Measurements from ENCODE around the gene MAP1LC3B.
"Not testable (repeated sequence)": the region's sequence is repeated elsewhere in the genome, so short reads cannot be mapped to it uniquely, and the experiment has no call there.

MAP1LC3B gene

GRCh38 chr16:87358696-87359095, 33.4 kb upstream of the MAP1LC3B start:
- no peak overlapping the region for H3K27ac ChIP-seq
- no peak overlapping the region for H3K4me3 ChIP-seq

DNA sequence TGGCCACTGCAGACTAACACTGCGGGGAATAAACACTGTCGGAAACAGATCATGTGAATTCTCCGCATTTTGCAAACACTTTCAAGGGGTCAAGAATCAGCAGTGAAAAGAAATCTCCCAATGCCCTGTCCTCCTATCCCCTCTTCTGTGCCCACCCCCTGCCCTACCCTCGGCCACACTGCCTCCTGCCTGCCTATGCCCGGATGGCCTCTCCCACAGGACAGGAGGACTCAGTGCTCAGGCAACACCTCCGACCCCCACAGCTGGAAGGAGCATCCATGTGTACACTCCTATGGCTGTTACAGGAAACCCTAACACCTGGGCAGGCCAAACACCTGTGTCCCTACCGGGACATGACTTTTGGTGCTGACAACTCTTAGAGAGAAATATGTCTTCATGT, 33.0 kb upstream of the MAP1LC3B start:
- Histone ChIP-seq H3K4me3 (no peak overlapping the region), H3K27ac (no peak overlapping the region)

DNA sequence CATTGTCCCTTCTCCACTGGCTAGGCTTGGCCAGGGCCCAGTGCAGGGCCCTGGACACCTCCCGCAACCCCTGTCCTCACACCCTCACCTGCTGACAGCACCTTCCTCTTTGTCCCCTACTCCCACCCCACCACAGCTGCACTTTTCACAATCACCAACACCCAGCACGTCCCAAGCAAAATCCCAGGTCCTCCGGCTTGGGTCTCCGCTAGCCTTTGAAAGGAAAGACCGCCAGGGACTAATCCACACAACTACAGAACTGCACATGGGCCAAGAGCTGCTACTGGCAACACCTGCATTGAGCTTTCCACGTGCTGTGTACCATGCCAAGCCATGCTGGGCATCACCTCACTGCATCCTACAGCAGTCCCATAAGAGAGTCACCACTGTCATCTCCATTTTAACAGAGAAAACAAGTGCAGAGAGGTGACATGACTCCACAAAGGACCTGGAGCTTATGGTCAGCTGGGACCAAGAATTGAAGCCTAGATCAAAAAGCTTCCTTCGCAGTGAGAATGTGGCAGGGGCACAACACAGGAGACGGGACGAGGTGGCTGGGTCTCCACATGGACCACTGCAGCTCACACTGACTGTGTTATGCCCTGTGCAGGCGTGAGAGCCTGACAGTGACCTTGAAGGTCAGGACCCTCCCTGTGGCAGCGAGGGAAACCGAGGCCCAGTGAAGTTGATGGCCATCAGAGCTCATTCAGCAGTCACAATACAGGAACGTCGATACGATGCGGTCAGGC, 31.1 kb upstream of the MAP1LC3B start:
- Histone ChIP-seq H3K27ac (no peak overlapping the region), H3K4me3 (no peak overlapping the region)

GRCh38 chr16:87361916-87362619, 30.1 kb upstream of the MAP1LC3B start:
- Histone ChIP-seq H3K27ac (no peak overlapping the region), H3K4me3 (no peak overlapping the region)

GRCh38 chr16:87362828-87363559, 29.1 kb upstream of the MAP1LC3B start:
- H3K27ac ChIP-seq, H3K4me3 ChIP-seq: not testable (repeated sequence)

- Histone ChIP-seq H3K4me3 (no peak overlapping the region), H3K27ac (peak overlapping the region in 6 of 21 experiments; percentile 13 to 36 (median 28))
Measured at GRCh38 chr16:87363771-87364455, 28.2 kb upstream of the MAP1LC3B start.

- Histone ChIP-seq H3K27ac (no peak overlapping the region), H3K4me3 (no peak overlapping the region)
Measured at GRCh38 chr16:87365021-87365713, 27.0 kb upstream of the MAP1LC3B start.

DNA sequence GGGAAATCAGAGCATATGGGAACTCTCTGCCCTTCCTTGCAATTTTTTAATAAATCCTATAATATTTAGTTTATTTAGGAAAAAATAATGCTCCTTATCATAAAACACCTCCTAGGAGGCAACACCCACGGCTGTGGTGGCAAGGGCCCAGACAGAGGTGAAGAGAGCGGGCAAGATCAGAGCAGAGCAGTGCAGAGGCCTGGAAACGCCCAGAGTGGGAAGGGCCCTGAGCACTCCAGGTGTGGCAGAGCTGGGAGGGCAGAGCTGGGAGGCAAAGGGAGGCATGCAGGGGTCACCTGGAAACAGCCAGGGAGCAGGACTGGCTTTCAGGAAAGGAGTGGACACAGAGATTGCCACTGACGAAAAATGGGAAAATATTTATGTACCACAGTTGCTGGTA, 25.8 kb upstream of the MAP1LC3B start:
- Histone ChIP-seq H3K27ac (no peak overlapping the region), H3K4me3 (no peak overlapping the region)

DNA sequence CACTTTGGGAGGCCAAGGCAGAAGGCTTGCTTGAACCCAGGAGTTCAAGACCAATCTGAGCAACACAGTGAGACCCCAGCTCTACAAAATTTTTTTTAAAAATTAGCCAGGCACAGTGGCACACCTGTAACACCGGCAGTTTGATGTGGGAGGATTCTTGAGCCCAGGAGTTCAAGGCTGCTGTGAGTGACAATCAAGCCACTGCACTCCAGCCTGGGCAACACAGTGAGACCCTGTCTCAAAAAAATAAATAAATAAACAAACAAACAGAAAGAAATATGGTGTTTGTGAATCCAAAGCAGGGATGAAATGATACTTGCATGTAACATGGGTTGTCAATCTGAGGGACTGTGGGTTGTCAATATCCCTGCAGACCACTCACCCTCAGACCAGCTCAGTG, 25.2 kb upstream of the MAP1LC3B start:
- Histone ChIP-seq H3K4me3 (no peak overlapping the region), H3K27ac (no peak overlapping the region)

GRCh38 chr16:87367529-87367928, 24.6 kb upstream of the MAP1LC3B start:
- no peak overlapping the region for H3K4me3 ChIP-seq
- H3K27ac ChIP-seq = no peak overlapping the region

GRCh38 chr16:87368029-87368770, 23.9 kb upstream of the MAP1LC3B start:
- H3K27ac ChIP-seq = peak overlapping the region in 1 of 21 experiments; percentile 13

DNA sequence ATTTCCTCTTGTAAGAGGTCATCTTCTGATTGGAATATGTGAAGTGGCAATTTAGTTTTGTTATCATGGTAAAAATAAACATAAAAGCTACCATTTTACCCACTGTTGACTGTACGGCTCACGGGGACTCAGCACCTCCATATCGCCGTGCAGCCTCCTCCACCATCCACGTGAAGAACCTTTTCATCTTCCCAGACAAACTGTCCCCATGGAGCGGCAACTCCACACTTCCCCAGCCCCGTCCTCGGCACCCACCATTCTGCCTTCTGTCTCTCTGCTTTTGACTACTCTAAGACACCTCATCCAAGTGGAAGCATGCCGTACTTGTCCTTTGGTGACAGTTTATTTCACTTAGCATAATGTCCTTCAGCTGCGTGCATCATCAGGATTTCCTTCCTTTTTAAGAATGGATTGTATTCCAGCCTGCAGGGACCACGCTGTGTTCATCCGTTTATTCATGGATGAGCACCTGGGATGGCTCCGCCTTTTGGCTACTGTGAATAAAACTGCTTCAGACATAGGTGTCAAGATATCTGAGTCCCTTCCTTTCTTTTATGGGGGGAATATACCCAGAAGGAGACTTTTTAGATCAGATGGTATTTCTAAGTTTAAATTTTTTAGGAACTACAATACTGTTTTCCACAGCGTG, 22.9 kb upstream of the MAP1LC3B start:
- Histone ChIP-seq H3K4me3 (no peak overlapping the region), H3K27ac (peak overlapping the region in 1 of 21 experiments; percentile 13)

More at GRCh38 chr16:87368029-87368770, 23.9 kb upstream of the MAP1LC3B start:
- no peak overlapping the region for H3K4me3 ChIP-seq

GRCh38 chr16:87369796-87370719, 22.1 kb upstream of the MAP1LC3B start:
- H3K27ac ChIP-seq = peak overlapping the region in 2 of 21 experiments; percentile 28 to 38
- H3K4me3 ChIP-seq = no peak overlapping the region

- Histone ChIP-seq H3K4me3 (no peak overlapping the region), H3K27ac (no peak overlapping the region)
Measured at GRCh38 chr16:87371261-87371866, 20.8 kb upstream of the MAP1LC3B start.

GRCh38 chr16:87372305-87372704, 19.8 kb upstream of the MAP1LC3B start:
- no peak overlapping the region for H3K4me3 ChIP-seq
- H3K27ac ChIP-seq = no peak overlapping the region

DNA sequence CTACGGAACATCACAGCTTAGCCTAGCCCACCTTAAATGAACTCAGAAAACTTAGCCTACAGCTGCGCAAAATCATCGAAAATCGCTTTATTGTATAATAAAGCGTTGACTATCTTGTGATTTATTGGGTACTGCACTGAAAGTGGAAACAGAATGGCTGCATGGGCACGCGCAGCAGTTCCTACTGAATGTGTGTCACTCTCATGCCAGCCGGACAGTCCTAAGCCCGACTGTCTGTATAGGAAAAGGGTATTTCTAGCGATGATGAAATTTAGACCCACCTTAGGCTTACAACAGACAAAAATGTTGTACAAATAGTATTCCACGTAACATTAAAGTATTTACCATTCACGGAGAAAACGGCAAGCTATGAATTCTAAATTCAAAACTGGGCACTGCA, 17.8 kb upstream of the MAP1LC3B start:
- Histone ChIP-seq H3K4me3 (no peak overlapping the region), H3K27ac (no peak overlapping the region)
